ENCODE results near the gene GAB3. TPM values are rescaled to one million over a fixed set of nuclear protein-coding genes. Genes with fewer than 3 reads are reported as not detected.

The GAB3 gene, protein sequence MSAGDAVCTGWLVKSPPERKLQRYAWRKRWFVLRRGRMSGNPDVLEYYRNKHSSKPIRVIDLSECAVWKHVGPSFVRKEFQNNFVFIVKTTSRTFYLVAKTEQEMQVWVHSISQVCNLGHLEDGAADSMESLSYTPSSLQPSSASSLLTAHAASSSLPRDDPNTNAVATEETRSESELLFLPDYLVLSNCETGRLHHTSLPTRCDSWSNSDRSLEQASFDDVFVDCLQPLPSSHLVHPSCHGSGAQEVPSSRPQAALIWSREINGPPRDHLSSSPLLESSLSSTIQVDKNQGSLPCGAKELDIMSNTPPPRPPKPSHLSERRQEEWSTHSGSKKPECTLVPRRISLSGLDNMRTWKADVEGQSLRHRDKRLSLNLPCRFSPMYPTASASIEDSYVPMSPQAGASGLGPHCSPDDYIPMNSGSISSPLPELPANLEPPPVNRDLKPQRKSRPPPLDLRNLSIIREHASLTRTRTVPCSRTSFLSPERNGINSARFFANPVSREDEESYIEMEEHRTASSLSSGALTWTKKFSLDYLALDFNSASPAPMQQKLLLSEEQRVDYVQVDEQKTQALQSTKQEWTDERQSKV
- total RNA-seq = 0.52 TPM

DNA sequence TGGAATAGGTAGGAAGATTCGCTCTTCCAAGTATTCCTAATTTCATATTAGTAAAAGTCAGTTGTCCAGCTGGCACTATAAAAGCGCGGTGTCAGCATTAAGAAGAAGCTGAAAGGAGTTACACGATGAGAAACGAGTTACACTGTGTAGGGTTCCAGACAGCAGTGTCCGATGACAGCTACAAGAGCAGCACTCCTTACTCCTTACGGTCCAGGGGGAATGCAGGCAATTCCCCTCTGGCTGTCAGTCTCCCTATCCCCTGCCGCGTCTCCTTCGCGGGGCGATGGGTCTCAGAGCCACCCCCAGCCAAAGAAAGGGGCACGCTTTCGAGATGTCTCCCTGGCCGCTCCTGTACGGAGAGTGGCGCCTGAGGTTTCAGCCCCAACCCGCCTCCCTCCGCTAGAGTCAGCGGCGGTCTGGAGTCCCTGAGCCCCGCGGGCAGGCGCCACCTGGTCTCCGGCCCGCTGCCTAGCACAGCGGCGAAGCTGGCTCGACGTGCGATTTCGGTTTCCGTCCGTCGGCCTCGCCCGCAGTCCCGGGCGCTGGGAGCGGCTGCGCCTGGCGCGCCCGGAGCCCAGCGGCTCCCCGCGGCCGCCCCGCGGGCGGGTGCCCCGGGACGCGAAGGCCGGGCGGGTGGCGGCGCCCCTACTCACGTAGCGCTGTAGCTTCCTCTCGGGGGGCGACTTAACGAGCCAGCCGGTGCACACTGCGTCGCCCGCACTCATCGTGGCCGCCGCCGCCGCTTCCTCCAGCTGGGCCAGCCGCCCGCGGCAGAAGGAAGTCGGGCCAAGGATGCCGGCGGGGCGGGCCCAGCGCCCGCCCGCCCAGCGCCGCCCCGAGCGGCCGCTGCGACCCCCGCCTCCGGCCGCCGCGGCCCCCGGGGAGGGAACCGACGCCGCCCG is at the start of gene GAB3:
TSS of gene GAB3 (minus strand) at position 777 of the 902 bp plus-strand sequence. CDS start at position 725, 52 bp downstream.
- ATAC-seq = peak; percentile 54

- ATAC-seq = no peak
Observed at GRCh38 chrX:154799556-154800348, 48.9 kb upstream of the GAB3 start.

DNA sequence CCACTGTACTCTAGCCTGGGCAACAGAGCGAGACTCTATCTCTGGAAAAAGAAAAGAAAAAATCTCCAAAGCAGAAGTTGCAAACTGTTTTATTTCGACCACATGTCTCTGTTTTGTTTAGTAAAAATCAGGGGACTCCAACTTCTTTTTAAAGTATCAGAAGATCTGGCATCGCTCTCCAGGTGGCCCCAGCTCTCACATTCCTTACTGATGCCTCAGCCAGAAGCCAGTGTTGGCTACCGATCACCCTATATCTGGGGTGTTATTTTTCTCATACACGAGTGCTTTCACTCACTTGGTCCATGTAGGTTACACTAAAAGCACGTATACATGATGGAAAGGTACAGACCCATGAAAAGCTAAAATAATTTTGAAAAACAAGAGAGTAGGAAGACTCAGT is 46.1 kb upstream of the GAB3 start:
- no peak for ATAC-seq

- no peak for ATAC-seq
Observed at GRCh38 chrX:154795016-154795415, 44.1 kb upstream of the GAB3 start.

DNA sequence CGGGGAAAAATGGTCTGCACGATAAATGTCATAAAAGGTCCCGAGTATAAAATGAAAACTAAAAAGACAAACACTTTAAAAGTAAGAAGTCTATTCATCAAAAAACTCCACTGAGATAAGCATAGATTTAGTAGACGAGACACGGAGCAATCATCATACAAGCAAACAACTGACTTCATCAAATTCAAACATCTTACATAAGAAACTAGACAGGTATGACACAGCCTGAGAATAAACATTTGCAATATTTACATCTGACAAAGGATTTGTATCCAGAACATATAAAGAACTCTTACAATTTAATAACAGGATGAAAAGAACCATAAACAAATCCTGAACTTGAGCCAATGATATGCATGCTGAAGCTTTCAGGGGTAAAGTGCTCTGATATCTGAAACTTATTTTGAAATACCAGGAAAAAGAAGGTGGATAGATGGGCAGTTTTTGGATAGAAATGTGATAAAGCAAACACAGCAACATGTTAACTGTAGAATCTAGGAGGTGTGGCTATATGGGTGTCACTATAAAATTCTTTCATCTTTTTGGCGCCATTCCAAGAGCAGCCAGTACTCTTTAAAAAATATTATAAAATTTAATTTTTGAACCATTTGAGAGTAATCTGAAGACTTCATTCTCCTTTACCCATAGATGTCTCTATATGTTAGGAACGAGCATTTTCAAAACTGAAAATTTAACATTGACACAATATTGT is 42.4 kb upstream of the GAB3 start:
- no peak for ATAC-seq

DNA sequence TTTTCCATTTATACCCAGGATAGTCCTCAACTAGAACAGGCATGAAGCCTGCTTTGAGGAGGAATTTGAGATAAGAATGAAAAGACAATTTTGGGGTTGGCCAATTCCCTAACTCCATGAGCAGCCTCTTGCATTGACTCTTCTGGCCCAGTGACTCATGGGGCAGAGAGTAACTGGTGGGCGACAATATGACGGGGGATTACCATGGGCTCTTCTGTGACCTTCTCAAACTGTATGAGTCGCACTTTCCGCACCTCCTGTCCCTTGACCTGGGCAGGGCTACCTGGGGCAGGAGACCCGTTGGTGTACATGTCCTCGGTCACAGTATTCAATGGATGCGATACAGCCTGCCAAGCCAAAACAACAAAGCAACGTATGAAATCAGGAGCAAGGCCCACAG is 41.1 kb upstream of the GAB3 start:
- ATAC-seq = no peak

GRCh38 chrX:154791467-154791866 is 40.6 kb upstream of the GAB3 start:
- ATAC-seq = no peak

- no peak for ATAC-seq
Observed at GRCh38 chrX:154785716-154786115, 34.8 kb upstream of the GAB3 start.

DNA sequence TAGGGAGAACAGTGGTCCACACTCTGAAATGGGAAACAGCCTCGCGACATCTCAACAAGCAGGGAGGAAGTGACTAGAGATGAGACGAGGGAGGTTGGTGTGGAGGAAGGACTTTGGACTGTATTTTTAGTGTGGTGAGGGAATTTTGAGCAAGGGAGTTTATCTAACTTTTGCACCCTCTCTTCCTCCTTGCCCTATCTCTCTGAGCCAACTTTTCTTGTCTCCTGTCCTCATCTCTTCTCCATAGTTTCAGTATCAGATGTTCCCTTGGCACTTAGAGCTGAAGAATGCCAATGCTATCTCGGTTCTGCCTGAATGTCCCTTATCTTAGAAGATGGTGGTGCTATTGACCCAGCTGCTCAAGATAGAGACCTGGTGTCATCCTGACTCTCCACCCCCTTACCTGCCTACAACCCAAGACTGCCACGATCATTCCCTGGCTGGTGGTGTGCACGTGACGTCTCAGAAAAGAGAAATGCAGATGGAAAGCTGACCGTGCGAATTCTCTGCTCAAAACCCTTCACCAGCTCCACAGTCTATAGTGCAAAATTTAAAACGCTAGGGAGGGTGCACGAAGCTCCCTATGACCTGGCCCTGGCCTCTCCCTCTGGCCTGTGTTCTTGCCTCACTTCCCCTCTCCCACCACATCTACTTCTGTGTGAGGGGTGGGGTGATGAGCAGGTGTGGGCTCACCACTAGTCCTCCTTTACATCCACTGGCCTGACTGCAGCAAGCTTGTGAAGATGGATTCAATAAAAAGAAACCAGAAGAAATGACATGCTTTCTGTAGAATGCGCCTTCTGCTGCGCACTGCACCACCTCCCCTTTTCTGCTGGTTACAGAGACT is 33.5 kb upstream of the GAB3 start:
- ATAC-seq = no peak

DNA sequence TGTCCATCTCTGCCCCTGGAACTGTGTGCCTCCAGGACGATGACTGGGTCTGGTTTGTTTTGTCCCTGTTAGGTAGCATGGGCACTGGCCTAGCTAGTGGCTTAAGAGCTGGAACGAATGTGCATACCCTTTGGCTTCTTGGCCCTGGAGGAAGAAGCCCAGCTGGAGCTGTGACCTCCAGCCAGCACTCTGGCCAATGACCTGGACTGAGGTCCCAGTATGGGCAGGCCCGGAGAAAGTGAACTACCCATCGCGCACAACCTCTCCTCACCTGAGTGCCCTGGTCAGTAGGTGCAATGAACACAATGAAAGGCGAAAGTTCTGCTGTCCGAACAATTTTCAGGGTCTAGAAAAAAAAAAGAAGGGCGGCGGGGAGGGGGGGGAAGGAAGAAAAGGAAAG is 30.1 kb upstream of the GAB3 start:
- ATAC-seq = no peak

GRCh38 chrX:154779261-154779660 is 28.4 kb upstream of the GAB3 start:
- ATAC-seq = no peak

DNA sequence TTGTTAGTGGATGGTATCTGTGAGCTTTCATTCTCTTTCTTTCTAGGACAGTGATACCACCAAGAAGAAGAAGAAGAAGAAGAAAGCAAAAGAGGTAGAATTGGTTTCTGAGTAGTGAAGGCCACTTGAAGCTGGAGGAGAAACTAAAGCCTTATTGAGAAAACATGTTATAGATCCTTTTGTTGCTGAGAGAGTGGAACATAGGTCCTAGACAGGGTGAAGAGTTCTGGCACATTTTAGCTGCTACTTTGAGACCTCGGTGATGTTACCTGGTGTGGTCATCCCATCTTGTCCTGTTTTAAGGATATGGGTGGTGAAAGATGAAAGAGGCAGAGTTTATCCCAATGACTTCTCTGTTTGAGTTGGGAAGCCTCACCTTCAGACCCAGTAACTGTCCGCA is 25.9 kb upstream of the GAB3 start:
- ATAC-seq = no peak

GRCh38 chrX:154775419-154776349 is 24.8 kb upstream of the GAB3 start:
- ATAC-seq = peak; percentile 97

- ATAC-seq = no peak
Observed at GRCh38 chrX:154774622-154775021, 23.7 kb upstream of the GAB3 start.

GRCh38 chrX:154762537-154763296 is 11.8 kb upstream of the GAB3 start, which contains the start of gene DKC1:
TSS of gene DKC1 (plus strand) at chrX:154762864. CDS start at chrX:154762966, 102 bp downstream.
- peak; percentile 97 for ATAC-seq

DNA sequence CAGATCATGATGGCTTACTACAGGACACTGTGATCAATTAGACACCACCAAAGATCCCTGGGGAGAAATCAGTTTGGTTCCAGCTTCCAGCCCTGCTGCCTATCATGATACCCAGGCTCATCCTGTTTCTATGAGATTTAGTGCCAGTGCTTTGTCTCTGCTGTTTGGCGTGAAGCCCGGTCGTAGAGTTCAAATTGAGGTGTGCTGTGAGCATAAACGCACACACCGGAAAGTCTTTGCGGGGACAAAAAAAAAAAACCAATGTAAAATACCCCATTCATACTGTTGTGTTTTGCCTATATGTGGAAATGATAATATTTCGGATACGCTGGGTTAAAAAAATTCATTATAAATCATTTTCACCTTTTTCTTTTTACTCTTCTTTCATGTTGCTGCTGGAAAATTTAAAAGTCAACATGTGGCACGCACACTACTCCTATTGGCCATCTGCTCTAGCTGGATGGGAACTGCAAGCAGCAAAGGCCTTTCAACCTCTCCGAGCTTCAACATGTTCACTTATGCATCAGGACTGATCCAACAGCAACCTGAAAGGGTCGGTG is 11.2 kb upstream of the GAB3 start:
- ATAC-seq = no peak

DNA sequence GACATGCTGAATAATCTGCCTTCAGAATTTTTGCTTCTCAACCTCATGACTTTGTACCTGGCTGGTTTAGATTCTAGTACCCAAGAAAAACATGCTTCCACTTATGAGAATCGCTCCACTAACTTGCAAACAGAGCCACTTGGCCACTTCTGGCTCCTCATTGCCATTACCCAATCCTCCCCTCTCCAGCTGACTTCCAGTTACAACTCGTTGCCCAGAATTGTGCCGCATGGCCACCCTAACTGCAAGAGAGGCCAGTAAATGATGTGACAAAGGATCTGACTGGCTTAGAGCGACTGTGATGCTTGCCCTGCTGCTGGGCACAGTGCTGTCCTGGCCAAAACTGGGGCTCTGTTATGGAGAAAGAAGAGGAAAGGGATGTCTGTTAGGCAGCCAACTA is 7.8 kb upstream of the GAB3 start:
- ATAC-seq = no peak

- ATAC-seq = no peak
Observed at GRCh38 chrX:154751669-154752271, 893 bp upstream of the GAB3 start.

All from esophagus mucosa (tissue), 1 donor.